Endothelial cell of umbilical vein (primary cell): ENCODE measurements around the gene KREMEN1. TPM values are rescaled to one million over a fixed set of nuclear protein-coding genes. Genes with fewer than 3 reads are reported as not detected.

Experiments used
- BruUV-seq: library from RNA; stranded (reverse); fragments of 400-500 nt; replicated peaks from 2 replicates; lab custom pipeline; 2021; lab: Mats Ljungman, UMichigan
- CTCF ChIA-PET: fragments of 300-600, 350-600 bp; sonication (Branson Sonifier 250); formaldehyde crosslinking; loops from one replicate; lab custom pipeline; 2021; ENCODE audit warnings: antibody characterized with exemption, inconsistent platforms; lab: Charles Lee
- POLR2A ChIA-PET: fragments of 300-600, 350-600 bp; sonication (Branson Sonifier 250); formaldehyde crosslinking; loops from one replicate; lab custom pipeline; 2021; ENCODE audit warnings: antibody characterized with exemption, inconsistent platforms; lab: Charles Lee
- DNase-seq: peaks from one replicate; pipeline ENCODE4 v3.0.0-alpha.2; 2011; ENCODE audit warnings: low read depth, low spot score
- FAIRE-seq: peaks from 2 replicates; lab custom pipeline; 2011; peaks lifted over from hg19 to GRCh38; lab: Jason Lieb, UNC
- H2AFZ ChIP-seq: 2 replicates; pipeline ENCODE4 v1.6.0; 2012; ENCODE audit warnings: low read depth, low read length, control low read depth, inconsistent platforms
- H3K27ac ChIP-seq: 2 replicates; pipeline ENCODE4 v1.5.1; 2011; ENCODE audit warnings: low read depth, mild to moderate bottlenecking, control low read depth, low read length, moderate library complexity; ENCODE audit not compliant: insufficient read depth
- H3K27me3 ChIP-seq, 2 experiments: 2 replicates each; pipeline versions ENCODE4 v1.6.0 to v1.6.1; 2011; ENCODE audit warnings: low read length in 2 of 2, mixed read lengths in 1 of 2; ENCODE audit not compliant: control insufficient read depth in 2 of 2, insufficient read depth in 2 of 2
- H3K36me3 ChIP-seq, 2 experiments: 2 replicates in 1 of 2; 3 replicates in 1 of 2; pipeline ENCODE4 v1.5.1; 2011; ENCODE audit warnings: low read length in 2 of 2, mild to moderate bottlenecking in 1 of 2, moderate library complexity in 1 of 2; ENCODE audit not compliant: control insufficient read depth in 2 of 2, insufficient read depth in 2 of 2; ENCODE audit errors: extremely low read depth in 1 of 2
- H3K4me1 ChIP-seq: 3 replicates; pipeline ENCODE4 v1.5.1; 2011; ENCODE audit warnings: mild to moderate bottlenecking, low read length; ENCODE audit not compliant: control insufficient read depth, insufficient read depth; ENCODE audit errors: extremely low read depth
- H3K4me2 ChIP-seq: 2 replicates; pipeline ENCODE4 v1.6.1; 2011; ENCODE audit warnings: low read length, control low read depth, mixed read lengths; ENCODE audit not compliant: insufficient read depth
- H3K4me3 ChIP-seq, 3 experiments: fragments of 200-600 bp in 1 of 3; sonication (generic), shearing (Covaris generic) in 1 of 3; replicated peaks in 1 of 3; 2 replicates each; pipeline ENCODE4 v1.5.1; 2011 to 2016; ENCODE audit warnings: control low read depth in 3 of 3, low read length in 3 of 3, mild to moderate bottlenecking in 2 of 3, inconsistent platforms in 1 of 3, low read depth in 1 of 3, moderate library complexity in 1 of 3; ENCODE audit not compliant: insufficient read depth in 1 of 3
- H3K79me2 ChIP-seq: 2 replicates; pipeline ENCODE4 v1.6.0; 2012; ENCODE audit warnings: low read length, inconsistent platforms; ENCODE audit not compliant: control insufficient read depth, insufficient read depth
- H3K9ac ChIP-seq: replicated peaks from 2 replicates; pipeline ENCODE3; 2011; ENCODE audit warnings: low read length, control low read depth; ENCODE audit not compliant: insufficient read depth; ENCODE audit errors: extremely low read depth
- H3K9me1 ChIP-seq: replicated peaks from 3 replicates; pipeline ENCODE4 v1.6.0; 2011; ENCODE audit warnings: mild to moderate bottlenecking, low read length; ENCODE audit not compliant: control insufficient read depth, insufficient read depth; ENCODE audit errors: extremely low read depth
- H3K9me3 ChIP-seq: replicated peaks from 2 replicates; pipeline ENCODE4 v1.5.1; 2012; ENCODE audit warnings: low read length, inconsistent platforms; ENCODE audit not compliant: control insufficient read depth, insufficient read depth
- H4K20me1 ChIP-seq: replicated peaks from 2 replicates; pipeline ENCODE3; 2011; ENCODE audit warnings: mild to moderate bottlenecking, low read length; ENCODE audit not compliant: control insufficient read depth, insufficient read depth; ENCODE audit errors: extremely low read depth
- EZH2 ChIP-seq: IDR thresholded peaks from 2 replicates; pipeline ENCODE4 v1.6.1; 2012; ENCODE audit warnings: borderline replicate concordance, low read depth, mild to moderate bottlenecking, moderate library complexity, low read length, inconsistent platforms; ENCODE audit not compliant: severe bottlenecking
- FOS ChIP-seq: IDR thresholded peaks from 2 replicates; pipeline ENCODE4 v1.6.1; 2011; ENCODE audit warnings: mild to moderate bottlenecking, low read length, moderate library complexity, borderline replicate concordance; ENCODE audit not compliant: insufficient read depth
- GATA2 ChIP-seq: IDR thresholded peaks from 2 replicates; pipeline ENCODE4 v1.7.0; 2011; ENCODE audit warnings: low read depth, mild to moderate bottlenecking, moderate library complexity, mixed read lengths, low read length; ENCODE audit not compliant: insufficient read length, insufficient read depth
- JUN ChIP-seq: IDR thresholded peaks from 2 replicates; pipeline ENCODE4 v1.6.1; 2011; ENCODE audit warnings: borderline replicate concordance, low read depth; ENCODE audit not compliant: insufficient read length, insufficient read depth
- MYC ChIP-seq: IDR thresholded peaks from one replicate; pipeline ENCODE4 v1.6.1; 2011; ENCODE audit warnings: mild to moderate bottlenecking, low read depth, low read length
- POLR2A ChIP-seq: IDR thresholded peaks from 2 replicates; pipeline ENCODE4 v1.6.1; 2012; ENCODE audit warnings: low read depth, mild to moderate bottlenecking, control low read depth, low read length
- POLR2AphosphoS5 ChIP-seq: IDR thresholded peaks from 2 replicates; pipeline ENCODE4 v1.6.1; 2012; ENCODE audit warnings: low read depth, mild to moderate bottlenecking, control low read depth, low read length, moderate library complexity; ENCODE audit not compliant: insufficient read depth
- dilution Hi-C: fragments of 300-500 bp; cut with MboI; formaldehyde crosslinking; loops from one replicate; pipeline ENCODE4 v1.15.0; 2019; ENCODE audit warnings: low sequenced_read_pairs; ENCODE audit not compliant: extremely low pct_ligation_motif_present
- intact Hi-C: fragments of 100-400 bp; cut with micrococcal nuclease; formaldehyde crosslinking; loops from one replicate; pipeline ENCODE4 v1.10.0; 2022
- polyA plus RNA-seq, 4 experiments: library from polyadenylated mRNA; depleted of rRNA in 3 of 4; stranded (reverse) in 3 of 4; unstranded in 1 of 4; fragments of >200 nt; gene quantifications; 2 replicates each; pipeline versions ENCODE4 v1.2.1 to v1.2.3, GENCODE V29; 2011 to 2012; ENCODE audit warnings: missing spikeins in 1 of 4
- total RNA-seq: library from RNA; stranded (reverse); gene quantifications from 2 replicates; pipeline ENCODE4 v1.2.3, GENCODE V29; 2021
- TF ChIP-seq, protein P1 (sequence below): IDR thresholded peaks from 2 replicates; pipeline ENCODE4 v1.6.1; 2011; ENCODE audit not compliant: insufficient read depth, insufficient read length
- TF ChIP-seq, protein P2 (sequence below), 2 donors: IDR thresholded peaks; 1 replicate in 1 of 2; 2 replicates in 1 of 2; pipeline ENCODE4 v1.5.1; 2011; ENCODE audit warnings: low read length in 2 of 2, mild to moderate bottlenecking in 2 of 2, moderate library complexity in 2 of 2, control low read depth in 1 of 2, inconsistent platforms in 1 of 2, low read depth in 1 of 2; ENCODE audit not compliant: insufficient read depth in 1 of 2; ENCODE audit errors: extremely low read depth in 1 of 2

KREMEN1 gene
- total and polyA plus RNA-seq, 2 donors (not counting 3 experiments of a cell fraction or from before 2014, with no cell fraction given) = 0.58 to 1.1 TPM

DNA sequence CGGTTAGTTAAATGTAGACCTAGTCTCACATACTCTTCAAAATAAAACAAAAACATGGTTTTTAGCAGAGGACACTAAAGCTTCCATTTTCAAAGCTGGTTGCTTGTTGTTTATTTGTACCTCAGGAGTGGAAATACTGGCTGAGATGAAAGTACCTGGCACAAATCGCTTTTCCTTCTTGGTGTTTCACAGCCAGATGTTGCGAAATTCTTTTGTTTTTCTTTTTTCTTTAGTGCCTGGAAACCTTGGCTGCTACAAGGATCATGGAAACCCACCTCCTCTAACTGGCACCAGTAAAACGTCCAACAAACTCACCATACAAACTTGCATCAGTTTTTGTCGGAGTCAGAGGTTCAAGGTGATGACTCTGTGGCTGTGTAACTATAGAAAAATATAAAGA is 48.3 kb downstream of the KREMEN1 start:
- no peak for DNase-seq
- no TSS peak for BruUV-seq
- intact Hi-C loops = no loop called here

More for the DNA sequence above, 48.3 kb downstream of the KREMEN1 start:
- CTCF ChIA-PET = interaction anchor here (1.1 kb wide), 1 partner anchor 33 kb away, joined by 3 read pairs; no protein-coding TSS in a partner anchor
- POLR2A ChIA-PET = no interaction called here
- TF ChIP-seq, protein P1, sequence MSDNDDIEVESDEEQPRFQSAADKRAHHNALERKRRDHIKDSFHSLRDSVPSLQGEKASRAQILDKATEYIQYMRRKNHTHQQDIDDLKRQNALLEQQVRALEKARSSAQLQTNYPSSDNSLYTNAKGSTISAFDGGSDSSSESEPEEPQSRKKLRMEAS = no peak
- TF ChIP-seq GATA2 (no peak), JUN (no peak), MYC (no peak), FOS (no peak), POLR2A (no peak), POLR2AphosphoS5 (no peak), EZH2 (no peak)
- TF ChIP-seq, protein P2, sequence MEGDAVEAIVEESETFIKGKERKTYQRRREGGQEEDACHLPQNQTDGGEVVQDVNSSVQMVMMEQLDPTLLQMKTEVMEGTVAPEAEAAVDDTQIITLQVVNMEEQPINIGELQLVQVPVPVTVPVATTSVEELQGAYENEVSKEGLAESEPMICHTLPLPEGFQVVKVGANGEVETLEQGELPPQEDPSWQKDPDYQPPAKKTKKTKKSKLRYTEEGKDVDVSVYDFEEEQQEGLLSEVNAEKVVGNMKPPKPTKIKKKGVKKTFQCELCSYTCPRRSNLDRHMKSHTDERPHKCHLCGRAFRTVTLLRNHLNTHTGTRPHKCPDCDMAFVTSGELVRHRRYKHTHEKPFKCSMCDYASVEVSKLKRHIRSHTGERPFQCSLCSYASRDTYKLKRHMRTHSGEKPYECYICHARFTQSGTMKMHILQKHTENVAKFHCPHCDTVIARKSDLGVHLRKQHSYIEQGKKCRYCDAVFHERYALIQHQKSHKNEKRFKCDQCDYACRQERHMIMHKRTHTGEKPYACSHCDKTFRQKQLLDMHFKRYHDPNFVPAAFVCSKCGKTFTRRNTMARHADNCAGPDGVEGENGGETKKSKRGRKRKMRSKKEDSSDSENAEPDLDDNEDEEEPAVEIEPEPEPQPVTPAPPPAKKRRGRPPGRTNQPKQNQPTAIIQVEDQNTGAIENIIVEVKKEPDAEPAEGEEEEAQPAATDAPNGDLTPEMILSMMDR (IDR thresholded peaks at IDR 0.05; ENCODE audit: extremely low read depth in 1 of 2, insufficient read depth in 1 of 2, low read depth in 1 of 2, low read length in 2 of 2) = no peak
- no peak for FAIRE-seq
- no peaks in the 10 kb centered on the region for H3K36me3 ChIP-seq
- H3K4me3 ChIP-seq = no peak overlapping the region
- no peak overlapping the region for H3K9ac ChIP-seq
- peaks cover 4 to 6% of the 10 kb centered on the region in 2 experiments for H3K27me3 ChIP-seq
- H3K27ac ChIP-seq = no peak overlapping the region
- dilution Hi-C loops = no loop called here
- no peak overlapping the region for H3K4me2 ChIP-seq
- H3K79me2 ChIP-seq = no peaks in the 10 kb centered on the region
- H4K20me1 ChIP-seq = no peaks in the 10 kb centered on the region
- no peaks in the 10 kb centered on the region for H3K4me1 ChIP-seq
- no peak overlapping the region for H2AFZ ChIP-seq
- no peaks in the 10 kb centered on the region for H3K9me1 ChIP-seq
- no peaks in the 10 kb centered on the region for H3K9me3 ChIP-seq
